Cardiac muscle cell (in vitro differentiated cells and primary cell): ENCODE results near the gene PRKCB. TPM values are rescaled to one million over a fixed set of nuclear protein-coding genes. Genes with fewer than 3 reads are reported as not detected.
A peak's percentile ranks its signal among the peaks of the same experiment; 100 is the strongest.
"Not testable (repeated sequence)": the region's sequence is repeated elsewhere in the genome, so short reads cannot be mapped to it uniquely, and the experiment has no call there.

Experiments used
- DNase-seq, 2 donors: peaks; one replicate each; pipeline versions ENCODE4 v3.0.0 to v3.0.0-alpha.2; 2010 to 2017; ENCODE audit warnings: low read depth in 1 of 2, low spot score in 1 of 2
- H3K27ac ChIP-seq: fragments of 200-600 bp; sonication (generic); 2 replicates; pipeline ENCODE4 v1.5.1; 2016
- H3K27me3 ChIP-seq: fragments of 200-600 bp; sonication (generic); 2 replicates; pipeline ENCODE4 v1.6.0; 2016; ENCODE audit warnings: control low read depth
- H3K36me3 ChIP-seq: fragments of 200-600 bp; sonication (generic); 2 replicates; pipeline ENCODE4 v1.5.1; 2016; ENCODE audit warnings: control low read depth
- H3K4me1 ChIP-seq: fragments of 200-600 bp; sonication (generic); 2 replicates; pipeline ENCODE4 v1.8.1; 2017; ENCODE audit warnings: low read depth, mild to moderate bottlenecking, mixed run types
- H3K4me3 ChIP-seq: fragments of 200-600 bp; sonication (generic); 2 replicates; pipeline ENCODE4 v1.5.1; 2016; ENCODE audit warnings: mild to moderate bottlenecking
- H3K9me3 ChIP-seq: fragments of 200-600 bp; sonication (generic); 2 replicates; pipeline ENCODE4 v1.5.1; 2017; ENCODE audit warnings: low read depth, mild to moderate bottlenecking, control low read depth
- CTCF ChIP-seq: IDR thresholded peaks from 2 replicates; pipeline ENCODE4 v1.5.1; 2012; ENCODE audit warnings: low read depth, mild to moderate bottlenecking, low read length
- polyA plus RNA-seq: library from polyadenylated mRNA; unstranded; fragments of >200 nt; fragmentation: Nextera tagmentation; extraction: Ambion mirVana; gene quantifications from 2 replicates; pipeline ENCODE4 v1.2.1, GENCODE V29; 2016
- total RNA-seq: library from RNA; depleted of rRNA; stranded (reverse); fragments of >200 nt; gene quantifications from 2 replicates; pipeline ENCODE4 v1.2.3, GENCODE V29; 2016

Gene PRKCB
- total and polyA plus RNA-seq, 2 experiments from 2014 or later = 0.66 to 1.5 TPM

- no peaks in the 10 kb centered on the region for H3K4me1 ChIP-seq
- H3K27ac ChIP-seq = no peak overlapping the region
- no peak overlapping the region for H3K4me3 ChIP-seq
- no peaks in the 10 kb centered on the region for H3K36me3 ChIP-seq
- TF ChIP-seq CTCF = peak; percentile 81
- peaks cover 3% of the 10 kb centered on the region for H3K27me3 ChIP-seq
- peak; percentile 84 to 91 for DNase-seq
- no peaks in the 10 kb centered on the region for H3K9me3 ChIP-seq
These were observed 174.8 kb downstream of the PRKCB start for GRCh38 chr16:24010440-24011089.

DNA sequence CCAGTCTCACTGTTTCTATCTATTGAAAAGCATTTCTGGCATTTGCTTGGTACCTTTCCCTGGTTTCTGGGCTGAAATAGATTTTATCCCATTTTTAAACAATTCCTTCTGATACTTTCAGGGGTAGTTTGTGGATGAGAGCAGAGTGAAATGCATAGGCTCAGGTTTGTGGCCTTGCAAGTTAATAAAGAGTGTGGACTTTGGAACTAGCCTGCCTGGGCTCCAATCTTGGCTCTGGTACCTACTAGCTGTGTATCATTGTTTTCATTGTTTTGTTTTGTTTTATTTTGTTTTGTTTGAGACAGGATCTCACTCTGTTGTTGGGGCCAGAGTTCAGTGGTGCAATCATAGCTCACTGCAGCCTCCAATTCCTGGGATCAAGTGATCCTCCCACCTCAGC lies 175.5 kb downstream of the PRKCB start:
- no peak overlapping the region for H3K27ac ChIP-seq
- no peak overlapping the region for H3K4me3 ChIP-seq
- H3K27me3 ChIP-seq = peaks cover under 1% of the 10 kb centered on the region
- no peak for TF ChIP-seq CTCF
- no peak for DNase-seq
- H3K4me1 ChIP-seq = no peaks in the 10 kb centered on the region
- H3K36me3 ChIP-seq = no peaks in the 10 kb centered on the region
- no peaks in the 10 kb centered on the region for H3K9me3 ChIP-seq

- H3K27me3 ChIP-seq = no peaks in the 10 kb centered on the region
- H3K27ac ChIP-seq = no peak overlapping the region
- no peaks in the 10 kb centered on the region for H3K9me3 ChIP-seq
- H3K4me1 ChIP-seq = no peaks in the 10 kb centered on the region
- no peaks in the 10 kb centered on the region for H3K36me3 ChIP-seq
- no peak overlapping the region for H3K4me3 ChIP-seq
- no peak for DNase-seq
- TF ChIP-seq CTCF = no peak
These were observed 177.4 kb downstream of the PRKCB start for GRCh38 chr16:24013054-24013636.

- no peak overlapping the region for H3K27ac ChIP-seq
- H3K27me3 ChIP-seq = no peaks in the 10 kb centered on the region
- no peaks in the 10 kb centered on the region for H3K9me3 ChIP-seq
- no peak for DNase-seq
- no peak for TF ChIP-seq CTCF
- no peak overlapping the region for H3K4me3 ChIP-seq
- H3K36me3 ChIP-seq = no peaks in the 10 kb centered on the region
- no peaks in the 10 kb centered on the region for H3K4me1 ChIP-seq
These were observed 178.3 kb downstream of the PRKCB start for GRCh38 chr16:24013864-24014645.

DNA sequence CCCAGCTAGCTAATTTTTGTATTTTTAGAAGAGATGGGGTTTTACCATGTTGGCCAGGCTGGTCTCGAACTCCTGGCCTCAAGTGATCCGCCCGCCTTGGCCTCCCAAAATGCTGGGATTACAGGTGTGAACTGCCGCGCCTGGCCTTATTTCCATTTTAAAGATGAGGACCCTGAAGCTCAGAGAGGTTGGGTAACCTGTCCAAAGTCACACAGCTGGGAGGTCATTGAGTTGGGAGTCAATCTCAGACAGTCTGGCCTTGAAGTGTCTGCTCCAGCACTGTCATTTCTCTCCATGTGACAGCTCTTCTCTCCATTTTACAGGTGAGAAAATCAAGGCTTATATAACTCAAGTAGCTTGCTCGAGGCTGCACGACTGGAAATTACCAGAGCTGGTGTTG lies 179.2 kb downstream of the PRKCB start:
- not testable (repeated sequence) for H3K9me3 ChIP-seq, H3K4me3 ChIP-seq, H3K36me3 ChIP-seq, H3K27me3 ChIP-seq, DNase-seq, H3K27ac ChIP-seq, H3K4me1 ChIP-seq

GRCh38 chr16:24015923-24016322 lies 180.1 kb downstream of the PRKCB start:
- no peak for DNase-seq
- H3K36me3 ChIP-seq = no peaks in the 10 kb centered on the region
- H3K27ac ChIP-seq = no peak overlapping the region
- no peak overlapping the region for H3K4me3 ChIP-seq
- H3K4me1 ChIP-seq = no peaks in the 10 kb centered on the region
- no peaks in the 10 kb centered on the region for H3K27me3 ChIP-seq
- H3K9me3 ChIP-seq = no peaks in the 10 kb centered on the region
- no peak for TF ChIP-seq CTCF
